ENCODE results near the gene ESR1. TPM values are rescaled to one million over a fixed set of nuclear protein-coding genes. Genes with fewer than 3 reads are reported as not detected.

Gene ESR1
- 8.2 and 15.1 TPM in 2 replicates for total RNA-seq

GRCh38 chr6:151807513-151808370 lies at the start of gene ESR1:
ESR1 (plus strand) TSS chr6:151807682; CDS start chr6:151807913, 231 bp downstream.

All from uterine smooth muscle cell (primary cell).